ENCODE data around the gene SLC39A1. TPM values are rescaled to one million over a fixed set of nuclear protein-coding genes. Genes with fewer than 3 reads are reported as not detected.
A peak's percentile ranks its signal among the peaks of the same experiment; 100 is the strongest.

SLC39A1 gene
- polyA plus RNA-seq, 1 of the 3 experiments (the other 2 are of a cell fraction): 89.6 TPM

DNA sequence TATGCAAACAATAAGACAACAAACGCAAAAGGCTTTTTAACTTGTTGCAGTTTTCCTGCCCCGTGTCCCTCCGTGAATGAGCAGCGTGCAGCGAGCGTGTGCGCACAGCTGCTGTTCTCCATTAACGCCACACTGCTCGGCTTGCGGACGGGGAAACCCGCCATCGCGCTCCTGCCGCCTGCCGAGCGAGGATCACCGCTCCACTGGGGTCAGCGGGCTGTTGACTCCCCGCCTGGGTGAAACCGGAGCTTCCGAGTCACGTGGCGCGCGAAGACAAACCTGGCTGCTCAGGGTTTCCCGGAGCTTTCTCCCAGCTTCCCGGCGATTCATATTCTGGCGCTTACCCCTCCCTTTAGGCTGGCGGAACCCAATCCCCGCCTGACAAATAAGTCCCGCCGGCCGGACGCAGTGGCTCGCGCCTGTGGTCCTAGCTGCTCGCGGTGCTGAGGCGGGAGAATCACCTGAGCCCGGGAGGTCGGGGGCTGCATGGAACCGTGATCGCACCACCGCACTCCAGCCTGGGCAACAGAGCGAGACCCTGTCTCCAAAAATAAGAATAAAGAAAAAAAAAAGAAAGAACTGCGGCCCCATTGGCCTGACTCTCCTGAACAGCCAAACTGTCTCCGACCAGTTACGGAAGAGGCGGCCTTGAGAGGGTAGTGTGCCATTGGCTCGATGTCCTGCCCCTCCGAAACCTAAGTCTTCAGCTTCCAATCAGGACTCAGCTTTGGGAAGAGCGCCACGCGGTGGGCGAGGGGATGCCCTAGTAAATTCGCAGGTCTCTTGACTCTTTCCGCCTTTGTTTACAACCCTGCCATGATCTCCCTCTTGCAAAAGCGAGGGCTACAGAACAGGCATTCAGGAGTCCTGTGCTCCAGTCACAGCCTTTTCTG, 4.0 kb upstream of the SLC39A1 start, which contains the start of gene CREB3L4 (continued):
- TF ChIP-seq, protein P1, sequence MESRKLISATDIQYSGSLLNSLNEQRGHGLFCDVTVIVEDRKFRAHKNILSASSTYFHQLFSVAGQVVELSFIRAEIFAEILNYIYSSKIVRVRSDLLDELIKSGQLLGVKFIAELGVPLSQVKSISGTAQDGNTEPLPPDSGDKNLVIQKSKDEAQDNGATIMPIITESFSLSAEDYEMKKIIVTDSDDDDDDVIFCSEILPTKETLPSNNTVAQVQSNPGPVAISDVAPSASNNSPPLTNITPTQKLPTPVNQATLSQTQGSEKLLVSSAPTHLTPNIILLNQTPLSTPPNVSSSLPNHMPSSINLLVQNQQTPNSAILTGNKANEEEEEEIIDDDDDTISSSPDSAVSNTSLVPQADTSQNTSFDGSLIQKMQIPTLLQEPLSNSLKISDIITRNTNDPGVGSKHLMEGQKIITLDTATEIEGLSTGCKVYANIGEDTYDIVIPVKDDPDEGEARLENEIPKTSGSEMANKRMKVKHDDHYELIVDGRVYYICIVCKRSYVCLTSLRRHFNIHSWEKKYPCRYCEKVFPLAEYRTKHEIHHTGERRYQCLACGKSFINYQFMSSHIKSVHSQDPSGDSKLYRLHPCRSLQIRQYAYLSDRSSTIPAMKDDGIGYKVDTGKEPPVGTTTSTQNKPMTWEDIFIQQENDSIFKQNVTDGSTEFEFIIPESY (IDR thresholded peaks at IDR 0.05; ENCODE audit: borderline replicate concordance, low read depth): no peak
- TF ChIP-seq ELF1 (IDR thresholded peaks at IDR 0.05): peak; percentile 68
- no peak; the same call in 1 of the 2 replicates for TF ChIP-seq FOXJ3 (CRISPR knock-in tag; IDR thresholded peaks at IDR 0.05)
- TF ChIP-seq GATA2 (CRISPR knock-in tag; IDR thresholded peaks at IDR 0.05): no peak
- no peak for TF ChIP-seq JUND (IDR thresholded peaks at IDR 0.05)
- no peak for TF ChIP-seq NRF1 (IDR thresholded peaks at IDR 0.05; ENCODE audit: low read depth, low read length)
- TF ChIP-seq, protein P2, sequence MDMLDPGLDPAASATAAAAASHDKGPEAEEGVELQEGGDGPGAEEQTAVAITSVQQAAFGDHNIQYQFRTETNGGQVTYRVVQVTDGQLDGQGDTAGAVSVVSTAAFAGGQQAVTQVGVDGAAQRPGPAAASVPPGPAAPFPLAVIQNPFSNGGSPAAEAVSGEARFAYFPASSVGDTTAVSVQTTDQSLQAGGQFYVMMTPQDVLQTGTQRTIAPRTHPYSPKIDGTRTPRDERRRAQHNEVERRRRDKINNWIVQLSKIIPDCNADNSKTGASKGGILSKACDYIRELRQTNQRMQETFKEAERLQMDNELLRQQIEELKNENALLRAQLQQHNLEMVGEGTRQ (IDR thresholded peaks at IDR 0.05; ENCODE audit: borderline replicate concordance, low read depth, low read length): peak; percentile 79
- peak; percentile 99 for TF ChIP-seq PBX3 (IDR thresholded peaks at IDR 0.05)
- TF ChIP-seq FOSL2 (IDR thresholded peaks at IDR 0.05; ENCODE audit: borderline replicate concordance, low read depth): peak; percentile 18; the same call in 1 of the 2 replicates
- TF ChIP-seq POLR2AphosphoS5 (IDR thresholded peaks at IDR 0.05; ENCODE audit: low read depth, low read length): peak; percentile 88
- peak; percentile 97 for TF ChIP-seq SIN3A (IDR thresholded peaks at IDR 0.05; ENCODE audit: borderline replicate concordance, low read depth, low read length)

DNA sequence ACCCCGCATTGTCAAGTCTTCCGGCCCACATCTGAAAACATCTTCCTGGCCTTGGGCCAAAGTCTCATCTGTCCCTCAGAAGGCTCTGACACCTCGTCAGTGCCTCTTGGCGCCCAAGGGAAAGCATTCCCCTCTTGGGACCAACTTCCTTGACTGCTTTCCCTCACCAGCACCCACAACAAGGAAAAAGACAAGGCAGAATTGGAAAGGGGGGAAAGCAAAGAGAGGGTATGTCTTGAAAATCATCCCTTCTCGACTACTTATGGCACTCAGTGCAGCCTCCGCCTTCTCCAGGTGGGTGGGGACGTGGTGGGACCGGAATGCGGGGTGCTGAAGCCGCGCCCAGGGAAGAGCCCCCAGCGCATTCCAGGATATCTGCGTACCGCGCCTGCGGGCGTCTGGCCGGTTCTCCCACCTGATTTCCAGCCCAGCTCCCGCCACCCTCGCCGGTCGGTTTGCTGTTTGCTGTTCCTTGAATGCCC, 554 bp upstream of the SLC39A1 start:
- peaks cover 12 to 15% of the 10 kb centered on the region in 2 experiments for H3K36me3 ChIP-seq (replicated peaks in 1 of 2; ENCODE audit: control insufficient read depth in 1 of 2, insufficient read depth in 2 of 2, low read length in 1 of 2)
- H3K9me3 ChIP-seq: no peaks in the 10 kb centered on the region
- H3K4me3 ChIP-seq (ENCODE audit: low read depth in 2 of 2, low read length in 1 of 2): peak overlapping the region; percentile 77 to 91
- H4K20me1 ChIP-seq (ENCODE audit: insufficient read depth): no peaks in the 10 kb centered on the region
- H3K4me2 ChIP-seq: peak overlapping the region; percentile 93
- ChIA-PET CTCF (interaction anchor here (1.0 to 8.6 kb wide), 4 partner anchors 18 to 143 kb away, joined by 3 to 50 read pairs (median 24); partner anchors contain the start of genes DENND4B, RAB13 and RPS27), POLR2A (interaction anchor here (0.9 to 3.4 kb wide), 9 partner anchors 11 to 180 kb away, joined by 3 to 20 read pairs (median 4); partner anchors contain the start of genes DENND4B, JTB and RPS27)
- peak overlapping the region; percentile 81; the same call in 1 of the 2 replicates for H3K9ac ChIP-seq
- TF ChIP-seq TEAD4 (IDR thresholded peaks at IDR 0.05; ENCODE audit: borderline replicate concordance, insufficient read depth) (peak; percentile 62; the same call in 1 of the 2 replicates), IRF3 (IDR thresholded peaks at IDR 0.05; ENCODE audit: low read depth, low read length) (no peak), GABPA (IDR thresholded peaks at IDR 0.05; ENCODE audit: low read depth) (no peak), RXRA (IDR thresholded peaks at IDR 0.05; ENCODE audit: borderline replicate concordance, low read depth) (no peak), MAX (IDR thresholded peaks at IDR 0.05; ENCODE audit: low read depth) (peak; percentile 55; the same call in 1 of the 2 replicates), ELF1 (IDR thresholded peaks at IDR 0.05) (no peak), NRF1 (IDR thresholded peaks at IDR 0.05; ENCODE audit: low read depth, low read length) (no peak), NFIC (IDR thresholded peaks at IDR 0.05; ENCODE audit: borderline replicate concordance) (peak; percentile 63; the same call in 1 of the 2 replicates)
- peaks cover 0 to 40% of the 10 kb centered on the region in 2 experiments; a peak in 2 of 4 replicates for H3K4me1 ChIP-seq (ENCODE audit: control insufficient read depth in 1 of 2, insufficient read depth in 2 of 2, low read depth in 1 of 2, low read length in 1 of 2)
- H3F3A ChIP-seq (replicated peaks; ENCODE audit: insufficient read depth): peaks cover 29% of the 10 kb centered on the region
- peak overlapping the region; percentile 86 for H2AFZ ChIP-seq (ENCODE audit: low read depth)
- H3K27me3 ChIP-seq (ENCODE audit: insufficient read depth): no peaks in the 10 kb centered on the region
- 4% methylated on average over 21 of the region's 22 CpGs for WGBS (ENCODE audit: low lambda C conversion rate)
- peaks cover 52% of the 10 kb centered on the region for H3K79me2 ChIP-seq (ENCODE audit: insufficient read depth)
- H3K9me2 ChIP-seq: no peaks in the 10 kb centered on the region
- DNase-seq: no peak
- H3K27ac ChIP-seq (ENCODE audit: low read depth in 2 of 2, low read length in 1 of 2): peak overlapping the region; percentile 70 to 94

Data from SK-N-SH (cell line).